HG02623 (cell line): ENCODE data around the gene GPR42.
"Not testable (repeated sequence)": the region's sequence is repeated elsewhere in the genome, so short reads cannot be mapped to it uniquely, and the experiment has no call there.

Experiments
- ATAC-seq: cut with Tn5 transposase; IDR thresholded peaks from one replicate; pipeline ENCODE4 v1.9.1; 2021; ENCODE audit warnings: moderate library complexity; ENCODE audit not compliant: unreplicated experiment

GPR42 gene

DNA sequence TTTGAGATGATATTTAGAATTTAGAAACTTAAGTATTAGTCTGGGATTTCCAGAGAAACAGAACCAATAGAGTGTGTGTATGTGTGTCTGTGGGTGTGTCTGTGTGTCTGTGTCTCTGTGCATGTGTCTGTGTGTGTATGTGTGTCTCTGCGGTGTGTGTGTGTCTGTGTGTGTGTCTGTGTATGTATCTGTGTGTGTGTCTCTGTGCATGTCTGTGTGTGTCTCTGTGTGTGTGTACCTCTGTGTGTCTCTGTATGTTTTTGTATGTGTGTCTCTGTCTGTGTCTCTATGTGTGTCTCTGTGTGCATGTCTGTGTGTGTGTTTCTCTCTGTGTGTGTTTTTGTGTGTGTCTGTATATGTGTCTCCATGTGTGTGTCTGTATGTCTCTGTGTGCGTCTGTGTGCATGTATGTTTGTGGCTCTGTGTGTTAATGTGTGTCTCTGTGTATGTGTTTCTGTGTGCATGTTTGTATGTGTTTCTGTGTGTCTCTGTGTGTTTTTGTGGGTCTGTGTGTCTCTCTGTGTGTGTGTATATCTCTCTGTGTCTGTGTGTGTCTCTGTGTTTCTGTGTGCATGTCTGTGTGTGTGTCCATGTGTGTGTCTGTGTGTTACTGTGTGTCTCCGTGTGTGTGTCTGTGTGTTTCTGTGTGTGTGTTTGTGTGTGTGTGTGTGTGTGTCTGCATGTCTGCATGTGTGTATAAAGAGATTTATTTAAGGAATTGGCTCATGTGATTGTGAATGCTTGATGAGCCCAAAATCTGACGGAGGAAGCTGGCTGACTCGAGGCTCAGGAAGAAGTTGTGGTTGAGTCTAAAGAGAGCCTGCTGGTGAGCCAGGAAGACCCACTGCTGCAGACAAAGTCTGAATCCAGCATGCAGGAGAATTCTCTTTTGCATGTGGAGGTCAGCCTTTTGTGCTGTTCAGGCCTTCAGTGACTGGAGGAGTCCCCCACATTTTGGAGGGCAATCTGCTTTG is 22.2 kb downstream of the GPR42 start:
- no peak for ATAC-seq

DNA sequence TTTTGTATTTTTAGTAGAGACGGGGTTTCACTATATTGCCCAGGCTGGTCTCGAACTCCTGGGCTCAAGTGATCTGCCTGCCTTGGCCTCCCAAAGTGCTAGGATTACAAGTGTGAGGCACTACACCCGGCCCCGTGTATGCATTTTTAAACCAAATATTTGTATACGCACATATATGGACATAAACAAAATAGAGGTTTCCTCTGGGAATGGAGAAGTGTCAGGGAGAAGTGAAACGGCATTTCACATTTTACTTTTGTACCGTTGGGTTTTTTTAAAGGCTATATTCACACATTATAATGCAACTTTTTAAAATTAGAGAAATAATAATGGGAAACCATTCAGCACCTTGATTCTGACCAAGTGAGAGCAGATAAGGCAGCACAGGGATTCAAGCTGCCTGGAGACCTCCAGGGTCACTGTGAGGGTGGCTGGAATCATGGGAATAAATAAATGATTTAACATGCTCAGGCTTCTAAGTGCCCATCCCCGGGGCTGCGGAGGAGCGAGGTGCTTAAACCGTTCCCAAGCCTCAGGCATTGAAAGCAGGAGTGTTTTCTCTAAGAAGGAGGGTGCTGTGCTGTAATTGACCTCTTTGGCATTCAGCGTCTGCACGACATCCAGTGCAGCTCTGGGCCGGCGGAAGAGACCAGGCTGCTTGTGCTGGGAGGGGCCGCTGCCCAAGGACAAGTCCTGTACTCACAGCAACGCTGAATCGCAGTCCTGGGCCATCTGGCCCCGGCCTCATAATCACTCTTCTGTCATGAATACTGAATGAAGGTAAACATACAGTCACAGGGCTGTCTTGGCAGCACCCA is 24.7 kb downstream of the GPR42 start:
- ATAC-seq: no peak

DNA sequence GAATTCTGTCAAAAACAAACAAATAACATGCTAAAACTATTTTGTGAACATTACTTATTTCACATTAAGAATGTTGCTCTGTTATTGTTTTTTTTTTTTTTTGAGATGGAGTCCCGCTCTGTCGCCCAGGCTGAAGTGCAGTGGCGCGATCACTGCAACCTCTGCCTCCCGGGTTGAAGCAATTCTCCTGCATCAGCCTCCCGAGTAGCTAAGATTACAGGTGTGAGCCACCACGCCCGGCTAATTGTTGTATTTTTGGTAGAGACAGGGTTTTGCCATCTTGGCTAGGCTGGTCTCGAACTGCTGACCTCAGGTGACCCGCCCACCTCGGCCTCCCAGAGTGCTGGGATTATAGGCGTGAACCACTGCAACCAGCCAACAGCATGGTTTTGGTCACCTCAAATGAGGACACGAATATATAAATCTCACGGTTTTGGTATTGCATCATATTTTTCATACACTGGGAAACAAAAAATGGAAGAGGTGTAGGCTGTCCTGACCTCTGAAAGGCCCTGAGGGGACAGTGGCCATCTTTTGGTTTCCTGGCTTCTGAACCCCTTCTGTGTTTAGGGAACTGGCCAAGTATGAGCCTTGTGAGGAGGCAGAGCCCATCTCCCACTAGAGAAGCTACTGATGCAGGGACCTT is 25.5 kb downstream of the GPR42 start:
- no peak for ATAC-seq

DNA sequence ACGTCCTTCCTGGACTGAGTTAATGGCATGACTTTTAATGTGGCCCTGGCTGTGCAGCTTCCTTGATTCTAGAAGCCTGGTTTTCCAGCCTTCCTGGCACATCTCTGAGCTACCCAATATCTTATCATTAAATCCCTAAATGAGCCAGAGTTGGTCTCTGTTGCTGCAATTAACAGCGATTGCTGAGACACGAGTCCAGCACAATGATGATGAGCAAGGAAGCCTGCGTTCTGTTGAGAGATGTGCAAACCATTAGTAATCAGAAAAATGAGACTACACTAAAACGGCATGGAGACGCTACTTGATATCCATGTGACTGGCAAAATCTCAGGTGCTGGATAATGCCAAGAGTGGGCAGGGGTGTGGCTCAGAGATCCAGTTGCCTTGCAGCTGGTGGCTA is 26.2 kb downstream of the GPR42 start:
- no peak for ATAC-seq

DNA sequence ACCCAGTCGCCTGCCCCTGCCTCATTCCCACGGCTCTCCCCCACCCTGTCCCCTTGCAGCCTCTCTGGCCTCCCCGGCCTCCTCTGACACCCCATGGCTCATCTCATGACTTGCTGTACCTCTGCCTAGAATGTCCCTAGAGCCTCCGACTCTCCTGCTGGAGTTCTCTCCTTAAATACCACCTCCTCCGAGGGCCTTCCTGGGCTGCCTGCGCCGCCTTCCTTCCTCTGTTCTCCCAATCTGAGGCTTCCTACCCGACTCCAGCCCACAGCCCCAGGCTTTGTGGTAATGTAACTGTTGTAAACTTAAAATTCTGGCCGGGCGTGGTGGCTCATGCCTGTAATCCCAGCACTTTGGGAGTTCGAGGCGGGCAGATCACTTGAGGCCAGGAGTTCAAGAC is 27.7 kb downstream of the GPR42 start:
- ATAC-seq: no peak

DNA sequence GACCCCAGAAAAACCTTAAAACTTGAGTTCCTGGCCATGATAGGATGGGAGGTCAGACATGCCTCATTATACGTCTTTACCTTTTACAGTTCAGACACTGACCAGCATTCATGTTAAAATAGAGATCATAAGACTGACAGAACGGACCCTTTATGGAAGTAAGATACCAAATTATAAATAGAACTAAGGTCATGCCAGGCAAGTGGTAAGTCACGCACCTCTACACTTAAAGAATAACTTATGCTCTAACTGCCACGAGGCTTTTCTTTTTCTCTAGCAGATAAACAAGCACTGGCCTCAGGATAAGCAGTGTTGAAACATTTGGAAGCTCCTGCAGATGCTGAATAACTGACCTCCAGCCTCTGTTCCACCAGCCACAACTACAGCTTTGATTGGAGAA is 28.4 kb downstream of the GPR42 start:
- ATAC-seq: no peak

DNA sequence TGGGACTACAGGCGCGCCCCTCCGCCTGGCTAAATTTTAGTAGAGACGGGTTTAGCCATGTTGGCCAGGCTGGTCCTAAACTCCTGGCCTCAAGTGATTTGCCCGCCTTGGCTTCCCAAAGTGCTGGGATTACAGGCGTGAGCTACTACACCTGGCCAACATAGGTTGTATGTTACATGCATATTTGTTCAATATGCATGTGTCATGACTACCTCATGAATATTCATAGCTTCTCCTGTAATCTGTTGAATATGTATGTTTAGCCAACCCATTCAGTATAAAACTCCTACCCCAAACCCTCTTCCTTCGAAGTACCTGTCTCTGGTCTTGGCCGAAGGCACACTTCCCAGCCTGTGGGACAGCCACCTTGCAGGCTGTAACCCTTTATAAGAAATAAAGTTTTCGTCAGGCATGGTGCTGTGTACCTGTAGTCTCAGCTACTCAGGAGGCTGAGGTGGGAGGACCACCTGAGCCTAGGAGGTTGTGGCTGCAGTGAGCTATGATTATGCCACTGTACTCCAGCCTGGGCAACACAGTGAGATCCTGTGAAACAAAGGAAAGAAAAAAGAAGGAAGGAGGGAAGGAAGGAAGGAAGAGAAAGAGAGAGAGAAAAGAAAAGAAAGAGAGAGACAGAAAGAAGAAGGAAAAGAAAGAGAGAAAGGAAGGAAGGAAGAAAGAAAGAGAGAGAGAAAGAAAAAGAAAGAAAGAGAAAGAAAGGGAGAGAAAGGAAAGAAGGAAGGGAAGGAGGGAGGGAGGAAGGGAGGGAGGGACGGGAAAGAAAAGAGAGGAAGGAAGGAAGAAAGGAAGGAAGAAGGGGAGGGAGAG is 29.3 kb downstream of the GPR42 start:
- ATAC-seq: no peak

DNA sequence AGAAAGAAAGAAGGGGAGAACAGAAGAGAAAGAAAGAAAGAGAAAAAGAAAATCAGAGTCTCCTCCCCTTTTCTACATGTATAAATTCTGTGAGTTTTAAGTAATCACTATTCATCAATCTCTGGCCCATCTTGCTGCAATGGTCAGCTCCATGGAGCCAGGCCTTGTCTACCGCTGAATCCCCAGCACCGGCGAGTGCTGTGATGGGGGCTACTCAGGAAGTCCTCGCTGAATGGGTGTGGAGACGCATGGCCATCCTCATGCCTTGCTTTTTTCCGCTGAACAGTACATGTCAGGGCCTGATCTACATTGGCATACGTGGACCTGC is 29.9 kb downstream of the GPR42 start:
- no peak for ATAC-seq

DNA sequence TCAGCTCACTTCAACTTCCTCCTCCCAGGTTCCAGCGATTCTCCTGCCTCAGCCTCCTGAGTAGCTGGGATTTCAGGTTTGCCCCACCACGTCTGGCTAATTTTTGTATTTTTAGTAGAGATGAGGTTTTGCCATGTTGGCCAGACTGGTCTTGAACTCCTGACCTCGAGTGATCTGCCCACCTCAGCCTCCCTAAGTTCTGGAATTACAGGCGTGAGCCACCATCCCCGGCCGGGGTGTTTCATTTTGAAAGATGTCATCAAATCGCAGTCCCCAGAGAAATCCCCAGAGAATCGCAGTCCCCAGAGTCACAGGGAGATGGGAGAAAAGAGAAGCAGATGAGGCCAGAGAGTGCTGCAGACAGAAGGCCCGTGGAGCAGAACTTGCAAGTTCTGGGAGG is 30.5 kb downstream of the GPR42 start:
- ATAC-seq: not testable (repeated sequence)

DNA sequence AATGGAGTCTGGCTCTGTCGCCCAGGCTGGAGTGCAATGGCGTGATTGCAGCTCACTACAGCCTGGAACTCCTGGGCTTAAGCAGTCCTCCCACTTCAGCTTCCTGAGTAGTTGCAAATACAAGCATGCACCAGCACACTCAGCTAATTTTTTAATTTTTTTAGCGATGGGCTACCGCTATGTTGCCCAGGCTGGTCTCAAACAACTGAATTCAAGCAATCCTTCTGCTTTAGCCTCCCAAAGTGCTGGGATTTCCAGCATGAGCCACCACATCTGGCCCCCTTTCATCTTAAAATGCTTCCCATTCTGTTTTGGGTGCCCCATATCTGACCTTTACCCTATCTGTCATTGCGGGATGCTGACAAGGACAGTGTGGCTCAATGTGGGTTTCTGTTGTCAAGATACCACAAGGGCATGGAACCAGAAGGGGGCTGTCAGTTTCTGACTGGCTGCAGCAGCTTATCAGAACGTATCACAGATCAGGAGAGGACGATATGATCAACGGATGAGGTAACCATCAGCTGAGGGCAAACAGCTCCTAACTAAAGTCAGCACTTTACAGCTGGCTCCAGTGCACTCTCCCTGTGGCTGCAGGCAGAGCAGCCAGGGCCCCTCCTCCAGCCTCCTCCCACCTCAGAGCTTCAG is 32.4 kb downstream of the GPR42 start:
- no peak for ATAC-seq

DNA sequence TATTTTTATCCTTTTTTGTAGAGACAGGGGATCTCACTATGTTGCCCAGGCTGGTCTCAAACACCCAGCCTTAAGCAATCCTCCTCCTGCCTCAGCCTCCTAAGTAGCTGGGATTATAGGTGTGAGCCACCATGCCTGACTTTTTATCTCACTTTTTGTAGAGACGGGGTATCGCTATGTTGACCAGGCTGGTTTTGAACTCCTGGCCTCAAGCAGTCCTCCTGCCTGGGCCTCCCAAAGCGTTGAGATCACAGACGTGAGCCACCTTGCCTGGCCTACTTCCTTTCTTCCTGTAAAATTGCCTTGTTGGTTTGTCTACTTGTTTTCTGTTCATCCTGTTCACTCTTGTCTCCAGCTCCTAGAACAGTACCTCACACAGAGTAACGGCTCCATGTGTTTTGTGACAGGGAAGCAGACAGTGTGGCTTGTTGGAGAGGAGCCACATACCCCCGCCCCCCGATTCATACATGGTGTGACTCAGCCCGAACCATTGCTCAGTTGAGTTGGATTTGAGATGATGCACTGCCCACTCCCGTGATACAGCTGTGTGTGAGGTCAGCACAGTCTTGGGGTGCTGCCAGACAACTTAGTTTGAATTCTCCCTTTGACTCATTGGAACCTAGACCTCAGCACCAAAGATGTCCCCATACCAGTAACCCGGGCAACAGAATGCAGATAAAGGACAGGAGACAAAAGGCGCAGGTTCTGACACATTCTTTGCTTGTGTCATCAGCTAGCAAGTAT is 34.2 kb downstream of the GPR42 start:
- no peak for ATAC-seq

DNA sequence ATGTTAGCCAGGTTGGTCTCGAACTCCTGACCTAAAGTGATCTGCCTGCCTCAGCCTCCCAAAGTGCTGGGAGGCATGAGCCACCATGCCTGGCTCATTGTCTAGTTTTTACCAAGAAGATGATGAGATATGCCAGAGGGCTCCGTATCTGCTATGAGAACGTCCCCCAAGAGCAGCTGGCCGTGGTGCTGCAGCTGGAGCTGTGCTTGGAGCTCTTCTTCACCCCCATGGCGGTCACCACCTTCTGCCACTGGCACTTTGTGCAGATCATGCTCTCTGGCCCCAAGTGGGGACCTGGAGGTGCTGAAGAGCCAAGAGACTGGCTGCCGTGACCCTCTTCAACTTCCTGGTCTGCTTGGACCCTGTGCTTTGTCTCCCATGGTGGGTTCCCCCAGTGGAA is 36.8 kb downstream of the GPR42 start:
- no peak for ATAC-seq

DNA sequence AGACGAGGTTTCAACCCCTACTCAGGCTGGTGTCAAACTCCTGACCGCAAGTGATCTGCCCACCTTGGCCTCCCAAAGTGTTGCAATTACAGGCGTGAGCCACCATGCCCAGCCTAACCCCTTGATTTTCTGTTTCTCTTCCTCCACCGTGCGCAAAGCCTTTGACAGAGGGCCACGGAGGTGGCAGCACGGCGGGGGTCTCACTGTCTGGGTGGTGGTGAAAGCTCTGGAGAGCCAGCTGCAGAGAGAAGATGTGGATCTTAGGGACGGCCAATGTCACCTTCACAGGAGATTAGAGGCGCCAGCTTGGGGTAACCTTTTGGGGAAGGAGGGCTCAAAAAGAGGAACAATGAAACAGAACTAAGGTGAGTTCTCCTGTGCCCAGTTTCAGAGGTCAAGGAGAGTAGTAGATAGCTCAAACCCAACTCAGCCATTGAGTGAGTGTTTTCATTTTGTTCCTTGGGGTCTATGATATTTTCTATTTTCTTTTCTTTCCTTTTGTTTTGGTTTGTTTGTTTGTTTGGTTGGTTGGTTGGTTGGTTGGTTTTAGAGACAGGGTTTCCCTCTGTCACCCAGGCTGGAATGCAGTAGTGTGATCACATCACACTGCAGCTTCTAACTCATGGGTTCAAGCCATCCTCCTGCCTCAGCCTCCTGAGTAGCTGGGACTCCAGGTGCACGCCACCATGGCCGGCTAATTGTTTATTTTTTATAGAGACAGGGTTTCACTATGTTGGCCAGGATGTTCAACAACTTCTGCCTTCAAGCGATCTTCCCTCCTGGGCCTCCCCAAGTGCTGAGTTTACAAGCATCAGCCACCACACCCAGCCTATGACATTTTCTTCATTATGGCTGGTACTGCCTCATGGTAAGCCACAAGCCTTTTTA is 37.7 kb downstream of the GPR42 start:
- ATAC-seq: no peak

DNA sequence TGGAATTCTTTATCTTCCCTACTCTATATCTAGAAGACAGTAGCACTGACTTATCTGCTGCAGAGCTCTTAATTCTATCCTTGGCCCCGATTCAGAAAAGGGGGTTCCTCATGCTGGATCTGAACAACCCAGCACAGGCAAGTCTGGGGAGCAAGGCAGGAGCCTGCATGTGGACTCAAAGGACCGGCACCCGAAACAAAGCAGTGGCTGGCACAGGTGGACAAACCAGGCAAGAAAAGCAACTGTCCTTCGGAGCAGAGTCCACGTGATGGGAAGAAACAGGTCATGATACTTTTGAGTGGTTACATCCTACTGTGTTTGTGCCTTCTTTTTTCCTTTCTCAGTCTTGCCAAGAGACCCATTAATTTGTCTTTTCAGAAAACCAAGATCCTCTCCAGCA is 38.3 kb downstream of the GPR42 start:
- ATAC-seq: no peak

DNA sequence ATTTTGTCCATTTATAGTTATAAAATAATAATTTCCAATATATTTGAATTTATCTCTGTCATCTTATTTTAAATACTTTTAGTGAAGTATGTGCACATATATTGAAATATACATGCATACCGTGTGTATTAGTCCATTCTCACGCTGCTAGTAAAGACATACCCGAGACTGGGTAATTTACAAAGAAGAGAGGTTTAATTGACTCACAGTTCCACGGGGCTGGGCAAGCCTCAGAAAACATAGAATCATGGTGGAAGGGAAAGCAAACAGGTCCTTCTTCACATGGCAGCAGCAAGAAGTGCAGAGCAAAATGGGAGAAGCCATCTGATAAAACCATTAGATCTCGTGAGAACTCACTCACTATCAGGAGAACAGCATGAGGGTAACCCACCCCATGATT is 39.6 kb downstream of the GPR42 start:
- no peak for ATAC-seq

DNA sequence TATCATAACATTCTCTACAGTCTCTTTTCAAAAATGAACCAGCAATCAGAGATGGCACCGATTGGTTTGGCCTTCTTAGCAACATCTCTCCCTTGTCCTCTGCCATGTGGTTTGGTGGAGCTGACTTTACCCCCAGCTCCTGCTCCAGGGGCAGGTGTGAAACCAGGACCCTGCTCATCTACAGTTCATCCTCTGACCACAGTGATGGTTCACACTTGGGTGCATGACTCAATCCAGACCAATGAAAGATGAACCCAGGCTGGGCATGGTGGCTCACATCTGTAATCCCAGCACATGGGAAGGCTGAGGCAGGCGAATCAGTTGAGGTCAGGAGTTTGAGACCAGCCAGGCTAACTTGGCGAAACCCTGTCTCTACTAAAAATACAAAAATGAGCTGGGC is 43.6 kb downstream of the GPR42 start:
- no peak for ATAC-seq

DNA sequence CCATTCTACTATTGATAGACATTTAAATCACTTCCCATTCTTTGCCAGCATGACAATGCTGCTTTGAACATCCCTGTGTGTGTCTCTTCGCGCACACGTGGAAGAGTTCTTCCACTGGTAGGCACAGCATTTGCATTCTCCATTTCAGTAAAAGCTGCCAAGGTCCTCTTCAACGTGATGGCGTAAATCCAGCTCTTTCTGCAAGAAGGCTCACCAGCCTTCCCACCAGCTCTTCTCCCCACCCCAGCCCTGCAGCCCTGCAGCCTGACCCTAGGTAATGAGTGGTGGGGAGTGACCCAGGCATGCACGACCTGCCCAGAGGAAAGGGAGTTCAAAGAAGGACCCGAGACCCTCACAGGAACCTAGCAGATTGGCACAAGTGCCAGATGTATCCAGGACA is 45.5 kb downstream of the GPR42 start:
- ATAC-seq: no peak

DNA sequence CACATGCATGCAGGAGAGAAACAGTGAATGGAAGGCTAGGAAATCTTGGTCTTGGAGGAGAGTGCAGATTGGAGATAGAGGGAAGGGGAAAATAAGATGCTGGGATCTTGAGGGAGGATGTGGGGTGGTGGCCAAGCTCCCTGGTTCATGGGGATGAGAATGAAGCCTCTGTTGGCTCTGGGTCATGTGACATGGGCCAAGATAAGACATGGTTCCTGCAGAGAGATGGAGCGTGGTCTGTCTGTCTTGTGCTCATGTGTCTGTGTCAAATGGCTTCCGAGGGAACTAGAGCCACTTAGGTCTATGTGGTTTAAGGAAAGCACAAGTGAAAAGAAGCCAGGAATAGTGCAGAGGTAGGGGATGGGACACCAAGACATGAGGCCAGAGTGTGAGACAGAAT is 46.4 kb downstream of the GPR42 start:
- ATAC-seq: no peak
